Measurements from ENCODE around the gene DICER1. TPM values are rescaled to one million over a fixed set of nuclear protein-coding genes. Genes with fewer than 3 reads are reported as not detected.

DICER1 gene
- polyA plus RNA-seq, 2 of the 4 experiments (the other 2 are of a cell fraction) = 14.1 to 46.3 TPM

DNA sequence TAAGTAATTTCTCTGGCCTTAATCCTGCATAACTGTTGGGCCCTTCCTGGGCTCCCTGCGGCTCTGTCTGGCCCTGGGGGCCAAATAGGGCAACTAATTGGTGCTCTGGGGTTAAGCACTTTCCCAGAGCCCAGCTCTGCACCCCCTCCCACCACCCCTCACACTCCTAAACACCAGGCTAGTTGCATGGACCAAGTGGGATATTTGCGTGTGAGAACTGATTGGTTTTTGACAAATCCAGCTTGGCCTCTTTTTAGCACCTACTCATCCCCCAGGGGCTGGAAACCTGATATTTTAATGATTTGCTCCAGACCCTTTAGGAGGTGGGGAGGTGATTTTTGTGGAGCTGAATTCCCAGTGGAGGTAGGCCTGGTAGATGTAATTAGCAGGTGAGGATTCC is 91.9 kb downstream of the DICER1 start (continued):
- TF ChIP-seq, protein P1, sequence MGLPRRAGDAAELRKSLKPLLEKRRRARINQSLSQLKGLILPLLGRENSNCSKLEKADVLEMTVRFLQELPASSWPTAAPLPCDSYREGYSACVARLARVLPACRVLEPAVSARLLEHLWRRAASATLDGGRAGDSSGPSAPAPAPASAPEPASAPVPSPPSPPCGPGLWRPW (IDR thresholded peaks at IDR 0.05) = no peak
- TF ChIP-seq EHMT2 (IDR thresholded peaks at IDR 0.05; ENCODE audit: low read depth) (no peak), RARB (CRISPR knock-in tag; IDR thresholded peaks at IDR 0.05) (no peak), PHF8 (IDR thresholded peaks at IDR 0.05; ENCODE audit: borderline replicate concordance, low read depth) (no peak), HEYL (CRISPR knock-in tag; IDR thresholded peaks at IDR 0.05) (no peak), MYC (IDR thresholded peaks at IDR 0.05; ENCODE audit: borderline replicate concordance, low read length) (no peak), HDAC2 (IDR thresholded peaks at IDR 0.05) (no peak), FOXS1 (CRISPR knock-in tag; IDR thresholded peaks at IDR 0.05) (no peak), KDM5A (IDR thresholded peaks at IDR 0.05) (no peak)

DNA sequence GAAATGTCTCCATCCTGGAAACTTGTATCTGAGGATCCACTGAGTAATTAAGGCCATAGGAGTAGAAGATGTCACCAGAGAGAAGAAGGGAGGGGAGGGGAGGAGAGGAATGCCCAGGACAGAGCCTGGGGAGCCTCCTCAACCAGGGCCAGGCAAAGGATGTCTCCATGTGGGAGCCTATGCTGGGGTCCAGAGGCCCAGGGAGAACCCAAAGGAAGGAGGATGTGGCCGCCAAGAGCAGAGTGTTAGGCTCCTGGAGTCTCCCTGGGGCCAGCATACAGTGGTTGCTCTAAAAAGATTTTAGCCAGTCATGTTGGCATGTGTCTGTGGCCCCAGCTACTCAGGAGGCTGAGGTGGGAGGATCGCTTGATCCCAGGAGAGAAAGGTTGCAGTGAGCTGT is 92.6 kb downstream of the DICER1 start:
- WGBS (ENCODE audit: missing lambda C conversion rate) = 72% methylated on average over 2 of the region's 2 CpGs
- FAIRE-seq (no peak), ATAC-seq (no peak), DNase-seq (ENCODE audit: low read depth in 1 of 2, low spot score in 1 of 2) (no peak)
- Histone ChIP-seq H3K4me1 (no peaks in the 10 kb centered on the region), H3K9me3 (no peaks in the 10 kb centered on the region), H3K4me3 (no peak overlapping the region), H3K4me2 (no peak overlapping the region), H3K27ac (no peak overlapping the region)
- ChIA-PET POLR2A (no interaction called here), CTCF (no interaction called here)
- TF ChIP-seq, protein P2, sequence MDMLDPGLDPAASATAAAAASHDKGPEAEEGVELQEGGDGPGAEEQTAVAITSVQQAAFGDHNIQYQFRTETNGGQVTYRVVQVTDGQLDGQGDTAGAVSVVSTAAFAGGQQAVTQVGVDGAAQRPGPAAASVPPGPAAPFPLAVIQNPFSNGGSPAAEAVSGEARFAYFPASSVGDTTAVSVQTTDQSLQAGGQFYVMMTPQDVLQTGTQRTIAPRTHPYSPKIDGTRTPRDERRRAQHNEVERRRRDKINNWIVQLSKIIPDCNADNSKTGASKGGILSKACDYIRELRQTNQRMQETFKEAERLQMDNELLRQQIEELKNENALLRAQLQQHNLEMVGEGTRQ (IDR thresholded peaks at IDR 0.05) = no peak
- TF ChIP-seq RNF2 (IDR thresholded peaks at IDR 0.05; ENCODE audit: borderline replicate concordance, low read depth) (no peak), E2F6 (IDR thresholded peaks at IDR 0.05; ENCODE audit: borderline replicate concordance, low read depth) (no peak), JUN (IDR thresholded peaks at IDR 0.05) (no peak)

- TF ChIP-seq POLR2AphosphoS2 (conservative IDR thresholded peaks at IDR 0.05; ENCODE audit: low read length) (no peak), CEBPB (IDR thresholded peaks at IDR 0.05) (no peak), EP300 (IDR thresholded peaks at IDR 0.05) (no peak), KDM1A (IDR thresholded peaks at IDR 0.05; ENCODE audit: low read depth) (no peak), NR3C1 (IDR thresholded peaks at IDR 0.05) (no peak), HDAC2 (IDR thresholded peaks at IDR 0.05) (no peak), MAZ (IDR thresholded peaks at IDR 0.05; ENCODE audit: borderline replicate concordance, low read depth, low read length) (no peak), KDM5A (IDR thresholded peaks at IDR 0.05) (no peak), JUNB (IDR thresholded peaks at IDR 0.05) (no peak), CBX8 (IDR thresholded peaks at IDR 0.05) (no peak), GATA3 (IDR thresholded peaks at IDR 0.05; ENCODE audit: borderline replicate concordance) (no peak), TP53 (CRISPR knock-in tag; IDR thresholded peaks at IDR 0.05) (no peak), EHMT2 (IDR thresholded peaks at IDR 0.05; ENCODE audit: low read depth) (no peak), HOXB5 (CRISPR knock-in tag; IDR thresholded peaks at IDR 0.05) (no peak), REST (IDR thresholded peaks at IDR 0.05) (no peak)
- TF ChIP-seq, protein P1 (IDR thresholded peaks at IDR 0.05) = no peak
- TF ChIP-seq, protein P2 (IDR thresholded peaks at IDR 0.05) = no peak
- ATAC-seq (no peak), DNase-seq (ENCODE audit: low read depth in 1 of 2, low spot score in 1 of 2) (no peak), FAIRE-seq (no peak)
- Histone ChIP-seq H3K27ac (no peak overlapping the region), H3K4me2 (no peak overlapping the region), H3K9me3 (no peaks in the 10 kb centered on the region), H3K4me1 (no peaks in the 10 kb centered on the region), H3K4me3 (no peak overlapping the region)
- POLR2A ChIA-PET = no interaction called here
- CTCF ChIA-PET = no interaction called here
- WGBS (ENCODE audit: missing lambda C conversion rate) = 66% methylated on average over 6 of the region's 6 CpGs
Observed at GRCh38 chr14:95064256-95064655, 93.1 kb downstream of the DICER1 start.

Data from A549 (cell line).